Measurements from ENCODE around the gene NPAS3. TPM values are rescaled to one million over a fixed set of nuclear protein-coding genes. Genes with fewer than 3 reads are reported as not detected.

Gene NPAS3
- total and polyA plus RNA-seq, 2 of the 8 experiments (the other 6 are each of a cell fraction or from before 2014, with no cell fraction given) = 0.11 to 0.60 TPM

DNA sequence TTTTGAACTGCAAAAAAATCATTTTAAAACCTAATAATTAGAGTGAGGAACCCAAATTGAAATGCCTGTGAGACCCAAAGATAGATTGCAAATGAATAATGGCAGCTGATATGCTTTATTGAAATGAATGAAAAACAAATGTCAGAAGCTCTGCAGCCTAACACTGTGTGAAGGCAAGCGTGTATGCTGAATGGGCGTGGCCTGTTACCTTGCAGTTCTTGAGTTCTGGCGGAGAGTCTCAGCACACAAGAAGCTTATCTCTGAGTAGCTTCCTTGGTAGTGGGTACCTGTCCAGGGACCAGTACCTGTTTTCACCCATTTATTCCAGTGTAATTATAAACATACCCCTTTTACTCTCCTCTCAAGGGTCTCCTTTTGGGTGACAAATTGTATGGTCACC lies 341.2 kb downstream of the NPAS3 start (continued):
- TF ChIP-seq KDM5A (IDR thresholded peaks at IDR 0.05; ENCODE audit: low read length) (no peak), BACH1 (IDR thresholded peaks at IDR 0.05; ENCODE audit: low read length) (no peak), SP2 (IDR thresholded peaks at IDR 0.05; ENCODE audit: low read length) (no peak)

Data from H1 (cell line).